Measurements from ENCODE around the gene MYO10.
A peak's percentile ranks its signal among the peaks of the same experiment; 100 is the strongest.
"Not testable (repeated sequence)": the region's sequence is repeated elsewhere in the genome, so short reads cannot be mapped to it uniquely, and the experiment has no call there.

Gene MYO10

DNA sequence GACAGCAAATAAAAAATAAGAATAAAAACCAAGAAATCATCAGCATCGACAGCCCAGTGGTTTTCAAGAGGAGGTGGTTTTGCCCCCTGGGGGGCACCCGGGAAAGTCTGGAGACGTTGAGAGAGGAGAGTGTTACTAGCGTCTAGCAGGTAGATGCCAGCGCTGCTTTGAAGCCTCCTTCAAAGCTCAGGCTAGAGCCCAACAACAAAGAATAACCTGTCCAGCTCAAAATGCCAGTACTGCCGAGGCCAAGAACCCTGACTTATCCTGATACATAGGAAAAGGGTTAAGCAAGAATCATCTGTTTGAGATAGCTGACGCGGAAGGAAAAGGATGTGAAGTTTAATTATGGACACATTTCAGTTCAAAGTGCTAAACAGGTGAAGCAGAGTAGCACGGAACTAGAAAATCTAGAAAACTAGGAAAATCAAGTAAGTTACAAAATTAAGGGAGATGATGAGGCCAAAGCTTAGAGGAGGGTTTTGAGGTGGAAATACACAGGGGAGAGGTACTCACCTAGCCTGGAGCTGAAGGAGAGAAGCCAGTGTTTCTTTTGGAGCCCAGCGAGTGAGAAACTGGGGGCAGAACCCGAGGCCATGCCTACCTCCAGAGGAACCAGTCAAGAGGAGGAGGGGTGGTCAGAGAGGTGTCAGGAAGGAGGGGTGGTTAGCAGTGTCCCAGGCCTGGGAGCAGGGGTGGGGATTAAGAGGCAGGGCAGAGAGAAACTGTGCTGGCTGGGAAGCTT, 198.3 kb downstream of the MYO10 start:
- DNase-seq = no peak

- no peak for DNase-seq
These were observed 198.9 kb downstream of the MYO10 start for GRCh38 chr5:16737209-16737608.

- DNase-seq = no peak
These were observed 199.7 kb downstream of the MYO10 start for GRCh38 chr5:16736158-16736995.

DNA sequence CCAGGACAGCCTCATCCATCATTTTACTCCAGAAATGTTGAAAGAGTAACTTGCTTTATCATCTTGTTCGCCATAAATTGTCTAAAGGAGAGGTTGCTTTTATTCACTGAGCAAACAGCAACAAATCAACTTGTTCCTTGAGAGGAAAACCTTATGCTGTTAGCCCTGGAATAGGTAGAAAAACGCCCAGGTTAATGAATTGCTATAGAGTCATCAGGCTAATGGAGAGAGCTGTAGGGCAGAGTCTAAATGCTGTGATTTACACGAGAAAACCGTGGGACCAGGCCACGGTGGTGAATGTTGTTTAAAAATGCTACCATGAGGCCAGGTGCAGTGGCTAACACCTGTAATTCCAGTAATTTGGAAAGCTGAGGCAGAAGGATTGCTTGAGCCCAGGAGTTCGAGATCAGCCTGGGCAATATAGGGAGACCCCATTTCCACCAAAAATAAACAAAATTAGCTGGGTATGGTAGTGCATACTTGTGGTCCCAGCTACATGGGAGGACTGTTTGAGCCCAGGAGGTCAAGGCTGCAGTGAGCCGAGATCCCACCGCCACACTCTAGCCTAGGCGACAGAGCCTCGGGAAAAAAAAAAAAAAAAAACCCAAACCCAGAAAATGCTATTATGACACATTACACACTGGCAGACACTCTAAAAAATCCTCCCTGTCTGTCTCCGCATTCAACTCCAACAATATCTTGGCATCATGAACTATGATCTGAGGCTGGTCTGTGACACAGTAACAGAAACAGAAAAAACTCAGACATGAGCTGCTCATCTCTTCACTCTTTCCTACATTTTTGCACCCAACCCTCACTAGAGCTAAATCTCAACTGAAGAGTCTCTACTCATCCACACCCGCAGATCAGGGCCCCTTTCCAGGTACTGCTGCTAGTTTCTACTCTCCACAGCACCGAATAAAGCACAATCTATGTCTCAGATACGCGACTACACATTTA, 200.7 kb downstream of the MYO10 start:
- no peak for DNase-seq

GRCh38 chr5:16733331-16734006, 202.6 kb downstream of the MYO10 start:
- DNase-seq = no peak

DNA sequence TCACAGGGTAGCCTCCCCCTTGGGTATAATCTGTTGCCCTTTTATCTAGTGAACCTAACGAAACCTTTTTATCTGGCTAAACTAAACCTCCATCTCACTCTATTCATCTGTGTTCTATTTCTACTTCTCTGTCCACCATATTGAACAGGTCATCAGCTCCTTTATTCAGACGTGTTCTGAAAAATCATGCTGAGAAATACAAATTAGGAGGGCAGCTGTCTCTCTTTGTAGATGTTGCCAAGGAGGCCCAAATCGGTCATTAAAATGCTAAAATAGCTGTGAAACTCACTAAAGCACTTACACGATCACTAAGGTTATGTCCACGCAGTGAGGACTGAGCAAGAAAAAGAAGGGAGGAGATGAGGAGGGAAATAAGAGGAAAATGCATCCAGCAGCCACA, 203.7 kb downstream of the MYO10 start:
- DNase-seq = no peak

DNA sequence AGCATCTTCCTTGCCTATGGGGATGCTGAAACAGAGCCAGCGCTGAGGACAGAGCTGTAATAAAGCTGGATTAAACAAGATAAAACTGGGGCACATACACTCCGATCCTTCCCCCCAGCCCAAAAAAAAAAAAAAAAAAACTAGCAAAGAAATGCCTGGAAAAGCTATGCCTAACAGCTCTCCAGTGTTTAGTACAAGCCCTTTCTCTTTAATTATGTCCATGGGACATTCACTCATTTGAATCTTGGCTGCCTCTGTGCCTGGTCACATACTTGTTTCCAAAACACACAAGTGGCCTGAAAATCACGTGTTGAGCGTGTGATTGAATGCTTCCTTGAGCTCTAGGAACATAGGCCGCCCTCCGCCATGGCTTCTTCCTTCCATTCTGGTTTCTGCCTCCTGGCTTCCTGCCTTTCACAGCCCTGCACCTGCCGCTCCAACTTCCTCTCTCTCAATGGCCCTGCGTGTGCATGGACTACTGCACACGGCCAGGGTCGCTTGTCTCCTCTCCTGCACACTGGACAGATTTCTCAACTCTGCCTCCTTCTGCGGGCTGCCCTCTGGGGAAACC, 208.2 kb downstream of the MYO10 start:
- DNase-seq = no peak

DNA sequence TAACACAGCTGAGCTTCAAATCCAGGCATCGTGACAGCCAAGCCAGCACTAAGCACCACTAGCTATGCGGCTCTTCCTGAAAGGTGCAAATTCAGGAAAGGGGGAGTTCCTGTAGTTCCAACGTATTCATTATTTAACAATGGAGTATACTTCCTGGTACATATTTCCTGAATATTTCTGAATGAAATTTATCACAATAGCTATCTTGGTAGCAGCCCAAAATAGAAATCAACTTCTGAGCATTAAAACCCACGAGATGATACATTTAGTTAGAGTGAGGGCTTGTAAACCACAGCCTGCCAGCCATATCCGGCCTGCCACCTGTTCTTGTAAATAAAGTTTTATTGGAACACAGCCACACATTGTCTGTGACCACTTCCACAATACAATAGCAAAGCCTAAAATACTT, 209.5 kb downstream of the MYO10 start:
- peak in 1 of 2 experiments; percentile 18 for DNase-seq

DNA sequence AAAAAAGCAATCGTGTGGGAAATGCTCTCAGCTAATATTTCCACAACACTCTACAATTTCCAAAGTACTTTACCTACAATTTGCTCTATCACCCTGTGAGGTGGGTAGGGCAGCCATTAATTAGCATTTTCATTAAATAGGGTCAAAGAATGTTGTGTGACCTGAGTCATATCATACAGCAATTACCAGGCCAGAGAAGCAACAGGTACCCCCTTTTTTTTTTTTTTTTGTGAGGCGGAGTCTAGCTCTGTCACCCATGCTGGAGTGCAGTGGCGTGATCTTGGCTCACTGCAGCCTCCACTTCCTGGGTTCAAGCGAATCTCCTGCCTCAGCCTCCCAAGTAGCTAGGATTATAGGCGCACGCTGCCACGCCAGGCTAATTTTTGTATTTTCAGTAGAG, 210.5 kb downstream of the MYO10 start:
- DNase-seq = no peak

DNA sequence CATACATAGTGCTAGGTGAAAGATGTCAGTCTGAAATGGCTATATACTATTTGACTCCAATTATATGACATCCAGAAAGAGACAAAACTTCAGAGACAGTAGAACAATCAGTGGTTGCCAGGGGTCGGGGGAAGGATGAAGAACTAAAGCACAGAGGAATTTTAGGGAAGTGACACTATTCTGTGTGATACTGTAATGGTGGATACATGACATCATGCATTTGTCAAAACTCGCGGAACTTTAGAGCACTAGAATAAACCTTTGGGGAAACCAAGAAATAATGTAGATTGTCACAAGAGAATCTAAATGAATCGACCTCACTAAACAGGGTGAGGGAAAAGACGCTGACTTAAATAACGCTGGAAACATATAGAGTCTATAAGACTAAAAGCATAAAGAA, 212.3 kb downstream of the MYO10 start:
- DNase-seq = no peak

- no peak for DNase-seq
These were observed 214.0 kb downstream of the MYO10 start for GRCh38 chr5:16722097-16722495.

GRCh38 chr5:16721151-16722096, 214.7 kb downstream of the MYO10 start:
- no peak for DNase-seq

DNA sequence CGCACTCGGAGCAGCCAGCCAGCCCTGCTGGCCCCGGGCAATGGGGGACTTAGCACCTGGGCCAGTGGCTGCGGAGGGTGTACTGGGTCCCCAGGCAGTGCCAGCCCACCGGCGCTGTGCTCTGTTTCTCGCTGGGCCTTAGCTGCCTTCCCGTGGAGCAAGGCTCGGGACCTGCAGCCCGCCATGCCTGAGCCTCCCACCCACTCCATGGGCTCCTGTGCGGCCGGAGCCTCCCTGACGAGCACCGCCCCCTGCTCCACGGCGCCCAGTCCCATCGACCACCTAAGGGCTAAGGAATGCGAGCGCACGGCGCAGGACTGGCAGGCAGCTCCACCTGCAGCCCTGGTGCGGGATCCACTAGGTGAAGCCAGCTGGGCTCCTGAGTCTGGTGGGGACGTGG, 218.1 kb downstream of the MYO10 start:
- DNase-seq = not testable (repeated sequence)

GRCh38 chr5:16713386-16713928, 222.6 kb downstream of the MYO10 start:
- no peak for DNase-seq

DNA sequence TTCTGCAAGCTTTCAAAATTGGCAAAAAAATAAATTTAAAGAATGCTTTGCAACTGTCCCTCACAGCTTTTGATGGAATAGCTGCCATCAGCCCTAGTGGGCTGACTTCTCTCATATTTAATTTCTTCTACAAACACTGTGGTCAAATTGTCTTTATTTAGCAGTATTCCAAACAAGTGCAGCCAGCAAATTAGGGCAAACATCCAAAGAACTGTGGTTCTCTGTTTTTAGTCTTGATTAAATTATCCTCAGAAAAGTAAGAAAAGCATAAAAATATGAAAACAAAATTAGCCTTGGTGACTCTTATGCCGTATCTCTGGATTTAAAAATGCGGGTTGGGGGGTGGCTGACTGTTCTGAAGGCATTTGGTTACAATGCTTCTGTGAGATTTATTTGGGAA, 223.5 kb downstream of the MYO10 start:
- no peak for DNase-seq

- no peak for DNase-seq
These were observed 223.9 kb downstream of the MYO10 start for GRCh38 chr5:16712178-16712577.

GRCh38 chr5:16709691-16710433, 226.2 kb downstream of the MYO10 start:
- no peak for DNase-seq

- DNase-seq = no peak
These were observed 228.3 kb downstream of the MYO10 start for GRCh38 chr5:16707869-16708192.

- no peak for DNase-seq
These were observed 228.8 kb downstream of the MYO10 start for GRCh38 chr5:16707168-16707868.

All from activated T-cell treated with anti-CD3 and anti-CD28 coated beads, Interleukin-2, amount 50 U/mL, for 48 hours (primary cell).